Skeletal muscle satellite cell (primary cell): ENCODE results near the gene EEFSEC.

Source experiments
- H3K27me3 ChIP-seq: 2 replicates; pipeline ENCODE4 v1.7.0; 2013; ENCODE audit warnings: low read length; ENCODE audit not compliant: control insufficient read depth, insufficient read depth
- H3K36me3 ChIP-seq: 2 replicates; pipeline ENCODE4 v1.7.0; 2013; ENCODE audit warnings: mild to moderate bottlenecking, control low read depth, low read length; ENCODE audit not compliant: insufficient read depth
- H3K4me1 ChIP-seq: 2 replicates; pipeline ENCODE4 v1.7.0; 2013; ENCODE audit warnings: low read length; ENCODE audit not compliant: control insufficient read depth, insufficient read depth
- H3K4me2 ChIP-seq: 2 replicates; pipeline ENCODE4 v1.7.0; 2013; ENCODE audit warnings: mild to moderate bottlenecking, low read length
- H3K4me3 ChIP-seq: 2 replicates; pipeline ENCODE4 v1.7.0; 2013; ENCODE audit warnings: low read length
- H3K9ac ChIP-seq: 2 replicates; pipeline ENCODE4 v1.7.0; 2013; ENCODE audit warnings: mild to moderate bottlenecking, low read depth, low read length, moderate library complexity
- H3K9me3 ChIP-seq: replicated peaks from 2 replicates; pipeline ENCODE4 v1.7.0; 2013; ENCODE audit warnings: mild to moderate bottlenecking, control low read depth, low read length

EEFSEC gene

DNA sequence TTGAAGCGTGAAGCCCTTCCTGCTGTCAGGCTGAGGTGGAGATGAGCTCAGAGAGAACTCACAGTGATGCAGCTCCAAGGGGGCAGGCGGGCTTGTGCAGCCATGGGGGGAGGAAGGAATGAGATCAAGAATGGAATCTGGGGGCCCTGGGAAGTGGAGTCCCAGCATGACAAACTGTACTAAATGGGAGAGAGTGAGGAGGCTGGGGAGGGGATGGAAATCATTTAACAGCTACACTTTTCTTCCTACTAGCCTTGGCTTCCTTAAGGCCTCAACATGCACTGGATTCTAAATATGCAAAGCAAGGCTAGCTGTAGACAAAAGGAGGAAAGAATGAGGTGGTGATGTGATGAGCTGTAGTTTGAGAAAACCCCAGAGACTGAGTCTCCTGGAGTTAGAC lies 133.9 kb downstream of the EEFSEC start:
- no peaks in the 10 kb centered on the region for H3K9me3 ChIP-seq
- no peaks in the 10 kb centered on the region for H3K36me3 ChIP-seq
- no peaks in the 10 kb centered on the region for H3K27me3 ChIP-seq
- peaks cover 7% of the 10 kb centered on the region for H3K4me1 ChIP-seq
- H3K9ac ChIP-seq = no peak overlapping the region
- H3K4me2 ChIP-seq = no peak overlapping the region
- H3K4me3 ChIP-seq = no peak overlapping the region

DNA sequence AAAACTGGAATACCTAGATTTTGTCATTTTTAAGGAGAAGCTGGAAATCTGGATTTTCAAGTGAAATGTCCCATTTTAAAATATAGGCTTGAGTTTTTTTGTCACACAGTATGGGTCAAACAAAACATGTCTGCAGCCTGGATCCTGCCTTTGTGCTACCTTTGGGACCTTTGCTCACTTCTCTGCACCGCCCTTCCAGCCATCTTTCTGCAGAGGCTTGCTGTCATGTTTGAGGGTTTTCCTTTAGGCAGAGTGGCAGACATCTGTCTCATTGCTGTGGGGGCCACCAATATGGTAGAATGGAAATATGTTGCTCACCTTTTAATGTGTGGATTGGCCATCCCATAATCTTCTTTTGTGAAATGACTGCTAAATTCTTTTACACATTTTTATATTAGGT lies 136.3 kb downstream of the EEFSEC start:
- Histone ChIP-seq H3K4me3 (no peak overlapping the region), H3K36me3 (no peaks in the 10 kb centered on the region), H3K9ac (no peak overlapping the region), H3K9me3 (no peaks in the 10 kb centered on the region), H3K4me1 (no peaks in the 10 kb centered on the region), H3K27me3 (no peaks in the 10 kb centered on the region), H3K4me2 (no peak overlapping the region)

GRCh38 chr3:128290484-128290883 lies 137.2 kb downstream of the EEFSEC start:
- Histone ChIP-seq H3K27me3 (no peaks in the 10 kb centered on the region), H3K4me1 (no peaks in the 10 kb centered on the region), H3K4me3 (no peak overlapping the region), H3K9ac (no peak overlapping the region), H3K36me3 (no peaks in the 10 kb centered on the region), H3K9me3 (no peaks in the 10 kb centered on the region), H3K4me2 (no peak overlapping the region)

DNA sequence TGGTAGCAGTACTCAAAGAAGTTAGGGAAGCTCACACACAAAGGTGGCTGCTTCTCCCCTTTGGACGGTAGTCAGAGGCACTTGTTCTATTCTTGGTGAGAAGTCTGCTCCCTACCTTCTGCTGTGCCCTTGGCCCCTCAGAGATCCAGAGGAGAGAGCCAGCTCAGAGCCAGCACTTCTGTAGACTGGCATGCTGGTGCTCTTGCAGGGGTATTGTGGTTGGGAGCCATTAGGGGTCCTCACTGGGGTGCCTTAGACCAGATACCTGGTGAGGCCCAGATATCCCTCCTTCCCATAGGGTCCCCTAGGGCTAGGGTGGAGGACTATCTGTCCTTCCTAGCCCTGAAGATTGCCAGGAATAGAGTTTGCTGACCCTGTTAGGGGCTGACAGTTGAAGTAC lies 140.6 kb downstream of the EEFSEC start:
- Histone ChIP-seq H3K27me3 (no peaks in the 10 kb centered on the region), H3K9ac (no peak overlapping the region), H3K36me3 (no peaks in the 10 kb centered on the region)

DNA sequence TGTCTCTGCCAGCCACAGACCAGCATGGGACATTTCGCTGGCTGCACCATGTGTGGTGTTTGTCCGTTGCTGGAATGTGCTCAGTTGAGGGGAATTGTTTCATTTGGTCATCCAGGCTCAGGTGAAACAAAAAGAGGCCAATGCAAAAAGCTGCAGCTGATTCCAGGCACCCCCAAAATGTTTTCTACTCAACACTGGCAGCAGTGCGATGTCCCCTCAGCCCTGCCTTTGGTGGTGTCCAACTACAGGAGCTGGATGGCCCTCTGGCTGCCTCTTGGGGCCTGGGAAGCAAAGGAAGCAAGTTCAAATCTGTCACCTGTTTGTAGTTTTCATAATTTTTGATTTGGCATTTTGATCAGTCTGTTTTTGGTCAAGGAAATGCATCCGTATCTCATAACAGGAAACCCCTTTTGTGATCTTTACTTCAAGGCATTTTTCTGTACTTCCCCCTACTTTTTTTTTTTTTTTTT lies 141.8 kb downstream of the EEFSEC start:
- Histone ChIP-seq H3K27me3 (no peaks in the 10 kb centered on the region), H3K4me3 (no peak overlapping the region), H3K36me3 (no peaks in the 10 kb centered on the region), H3K4me2 (no peak overlapping the region), H3K9me3 (no peaks in the 10 kb centered on the region), H3K4me1 (no peaks in the 10 kb centered on the region), H3K9ac (no peak overlapping the region)

More for the DNA sequence above, 140.6 kb downstream of the EEFSEC start:
- Histone ChIP-seq H3K9me3 (no peaks in the 10 kb centered on the region), H3K4me3 (no peak overlapping the region), H3K4me2 (no peak overlapping the region), H3K4me1 (no peaks in the 10 kb centered on the region)

DNA sequence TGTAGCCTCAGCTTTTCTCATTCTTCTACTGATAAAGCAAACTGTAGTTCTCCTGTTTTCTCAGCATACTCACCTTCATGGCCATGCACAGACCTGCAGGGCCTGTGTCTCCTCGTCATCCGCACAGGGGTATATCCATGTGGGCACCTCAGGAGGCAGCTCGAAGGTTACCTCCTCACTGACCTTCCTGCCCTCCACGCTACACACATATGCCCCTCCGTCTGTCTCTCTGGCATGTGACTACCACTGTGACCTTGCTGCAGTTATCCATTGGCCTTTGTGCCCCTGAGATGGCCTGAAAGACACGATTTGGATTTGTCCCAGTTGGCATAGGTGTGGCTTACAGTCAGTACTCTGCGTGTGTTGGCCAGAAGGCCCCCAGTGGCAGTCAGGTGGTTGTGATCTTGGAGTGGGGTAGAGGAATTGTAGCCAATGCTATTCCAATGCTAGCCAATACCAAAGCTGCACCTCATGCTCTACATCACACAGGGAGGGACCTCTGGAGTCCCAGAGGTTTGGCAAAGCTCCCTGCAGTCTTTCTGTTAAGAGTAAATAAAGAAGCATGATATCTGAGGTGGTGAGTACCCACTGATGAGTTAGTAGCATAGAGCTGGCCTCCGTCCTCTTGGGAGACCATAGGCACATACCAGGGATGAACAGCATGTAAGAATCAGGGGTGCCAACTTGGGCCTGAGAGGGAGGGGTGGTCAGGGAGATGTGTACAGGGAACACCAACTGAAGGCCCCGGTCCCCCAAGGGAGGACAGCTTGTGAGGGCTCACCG lies 143.4 kb downstream of the EEFSEC start:
- H3K4me1 ChIP-seq = no peaks in the 10 kb centered on the region
- H3K9me3 ChIP-seq = no peaks in the 10 kb centered on the region
- no peaks in the 10 kb centered on the region for H3K27me3 ChIP-seq
- no peaks in the 10 kb centered on the region for H3K36me3 ChIP-seq
- no peak overlapping the region for H3K4me2 ChIP-seq
- H3K9ac ChIP-seq = no peak overlapping the region
- no peak overlapping the region for H3K4me3 ChIP-seq

DNA sequence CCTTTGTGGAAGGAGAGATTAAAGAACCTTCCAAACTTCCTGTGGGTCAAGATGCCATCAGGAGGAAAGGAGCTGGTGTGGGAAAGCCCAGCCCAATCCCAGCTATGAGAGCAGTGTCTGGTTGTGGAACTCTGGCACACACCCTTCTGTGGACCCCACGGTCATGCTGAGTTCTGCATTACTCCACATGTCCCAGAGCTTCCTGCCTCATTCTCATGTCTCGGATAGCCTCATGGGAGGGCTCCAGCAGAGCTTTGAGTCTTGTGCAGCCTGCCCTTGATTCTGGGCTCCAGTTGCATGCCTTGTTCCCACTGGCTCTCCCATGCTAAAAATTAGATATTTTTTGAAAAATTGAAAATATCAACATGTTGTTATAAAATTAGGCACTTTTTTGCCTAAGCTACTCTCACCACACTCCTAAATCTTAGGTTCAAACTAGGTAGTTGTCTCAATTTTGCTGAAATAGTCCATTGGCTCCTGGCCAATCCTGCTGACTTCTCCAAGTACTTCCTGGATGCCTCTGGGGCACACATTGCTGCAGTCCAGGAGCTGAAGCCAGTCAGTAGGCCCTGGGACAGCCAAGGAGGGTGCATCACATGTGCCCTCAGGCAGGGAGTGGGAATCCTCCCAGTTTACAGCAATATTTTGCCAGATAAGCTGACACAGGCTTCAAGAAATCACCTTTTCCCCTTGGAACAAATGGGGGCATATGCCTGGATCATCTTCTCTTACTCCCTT lies 144.3 kb downstream of the EEFSEC start:
- no peaks in the 10 kb centered on the region for H3K9me3 ChIP-seq
- no peaks in the 10 kb centered on the region for H3K27me3 ChIP-seq
- no peak overlapping the region for H3K4me3 ChIP-seq
- no peak overlapping the region for H3K4me2 ChIP-seq
- no peak overlapping the region for H3K9ac ChIP-seq
- no peaks in the 10 kb centered on the region for H3K4me1 ChIP-seq
- H3K36me3 ChIP-seq = no peaks in the 10 kb centered on the region

GRCh38 chr3:128301186-128302023 lies 148.1 kb downstream of the EEFSEC start:
- H3K27me3 ChIP-seq = no peaks in the 10 kb centered on the region
- no peaks in the 10 kb centered on the region for H3K36me3 ChIP-seq
- no peak overlapping the region for H3K4me2 ChIP-seq
- H3K4me3 ChIP-seq = no peak overlapping the region
- no peaks in the 10 kb centered on the region for H3K4me1 ChIP-seq
- H3K9me3 ChIP-seq = no peaks in the 10 kb centered on the region
- H3K9ac ChIP-seq = no peak overlapping the region

DNA sequence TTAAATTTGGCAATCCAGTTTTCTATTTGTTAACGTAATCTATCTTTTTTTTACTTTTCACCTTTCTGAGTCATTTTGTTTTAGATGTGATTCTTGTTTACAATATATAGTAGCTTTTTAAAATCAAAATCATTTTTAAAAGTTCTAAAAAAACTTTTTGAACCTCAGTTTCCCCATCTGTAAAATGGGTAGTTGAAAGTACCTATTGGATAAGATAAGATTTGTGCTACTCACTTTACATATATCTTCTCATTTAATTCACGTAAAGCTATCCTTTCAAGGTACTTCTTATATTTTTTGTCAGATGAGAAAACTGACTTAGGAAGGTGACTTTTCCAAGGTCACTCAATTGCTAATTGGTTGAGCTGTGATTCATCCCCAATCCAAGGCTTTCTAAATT lies 153.2 kb downstream of the EEFSEC start:
- no peaks in the 10 kb centered on the region for H3K36me3 ChIP-seq
- no peak overlapping the region for H3K4me3 ChIP-seq
- no peaks in the 10 kb centered on the region for H3K9me3 ChIP-seq
- no peaks in the 10 kb centered on the region for H3K4me1 ChIP-seq
- no peak overlapping the region for H3K9ac ChIP-seq
- H3K4me2 ChIP-seq = no peak overlapping the region
- H3K27me3 ChIP-seq = no peaks in the 10 kb centered on the region

- H3K4me3 ChIP-seq = no peak overlapping the region
- no peaks in the 10 kb centered on the region for H3K4me1 ChIP-seq
- H3K27me3 ChIP-seq = no peaks in the 10 kb centered on the region
- no peak overlapping the region for H3K4me2 ChIP-seq
- H3K9ac ChIP-seq = no peak overlapping the region
- H3K36me3 ChIP-seq = no peaks in the 10 kb centered on the region
- no peaks in the 10 kb centered on the region for H3K9me3 ChIP-seq
Measured at GRCh38 chr3:128307029-128307633, 153.8 kb downstream of the EEFSEC start.
